ENCODE data around the gene ASTN2.

GRCh38 chr9:117435630-117436261 lies 20.9 kb upstream of the ASTN2 start:
- TF ChIP-seq CTCF (IDR thresholded peaks at IDR 0.05; ENCODE audit: low read depth, low read length) (no peak), POLR2A (IDR thresholded peaks at IDR 0.05; ENCODE audit: extremely low read depth, insufficient read length) (no peak), MAX (IDR thresholded peaks at IDR 0.05; ENCODE audit: low read depth, low read length) (no peak)
